ENCODE data around the gene PGAM5.

PGAM5 gene

GRCh38 chr12:132730353-132730752 is 19.7 kb downstream of the PGAM5 start:
- Histone ChIP-seq H3K4me3 (ENCODE audit: low read length) (no peak overlapping the region), H3K9me2 (replicated peaks; ENCODE audit: insufficient read depth, low read length) (no peaks in the 10 kb centered on the region), H4K20me1 (ENCODE audit: insufficient read depth, low read length) (no peaks in the 10 kb centered on the region), H3K9me3 (replicated peaks; ENCODE audit: insufficient read depth, low read length) (no peaks in the 10 kb centered on the region), H3F3A (ENCODE audit: insufficient read depth, low read length) (no peaks in the 10 kb centered on the region), H3K9ac (ENCODE audit: low read length) (no peak overlapping the region), H3K36me3 (replicated peaks; ENCODE audit: insufficient read depth, low read length) (no peaks in the 10 kb centered on the region; the same call in 1 of the 2 replicates), H3K4me1 (ENCODE audit: low read length) (no peaks in the 10 kb centered on the region), H3K4me2 (ENCODE audit: low read depth, low read length) (no peak overlapping the region), H3K27me3 (replicated peaks; ENCODE audit: insufficient read depth, low read length) (no peaks in the 10 kb centered on the region), H3K27ac (ENCODE audit: low read length) (no peak overlapping the region), H3K79me2 (ENCODE audit: low read length) (no peaks in the 10 kb centered on the region), H2AFZ (ENCODE audit: low read length) (no peak overlapping the region)
- no peak for DNase-seq
- TF ChIP-seq CTCF (IDR thresholded peaks at IDR 0.05; ENCODE audit: low read length): no peak

DNA sequence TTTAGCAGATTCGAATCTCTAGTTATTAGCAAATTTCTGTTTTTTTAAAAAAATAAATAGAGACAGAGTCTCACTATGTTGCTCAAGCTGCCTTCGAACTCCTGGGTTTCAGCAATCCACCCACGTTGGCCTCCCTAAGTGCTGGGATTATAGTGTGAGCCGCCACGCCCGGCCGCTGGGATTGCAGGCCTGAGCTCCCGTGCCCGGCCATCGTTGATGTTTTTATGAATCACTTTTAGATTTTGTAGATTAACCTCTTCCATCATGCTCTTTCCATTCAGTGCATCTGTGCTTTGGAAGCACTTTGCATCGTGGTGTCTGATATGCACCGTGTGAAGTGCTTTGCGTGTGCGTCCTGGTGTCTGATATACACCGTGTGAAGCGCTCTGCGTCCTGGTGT is 20.9 kb downstream of the PGAM5 start:
- Histone ChIP-seq H4K20me1 (ENCODE audit: insufficient read depth, low read length) (no peaks in the 10 kb centered on the region), H3K9ac (ENCODE audit: low read length) (no peak overlapping the region), H3K4me1 (ENCODE audit: low read length) (no peaks in the 10 kb centered on the region), H3K79me2 (ENCODE audit: low read length) (no peaks in the 10 kb centered on the region), H2AFZ (ENCODE audit: low read length) (no peak overlapping the region), H3K36me3 (replicated peaks; ENCODE audit: insufficient read depth, low read length) (no peaks in the 10 kb centered on the region; the same call in 1 of the 2 replicates), H3K9me2 (replicated peaks; ENCODE audit: insufficient read depth, low read length) (no peaks in the 10 kb centered on the region), H3K27ac (ENCODE audit: low read length) (no peak overlapping the region), H3K9me3 (replicated peaks; ENCODE audit: insufficient read depth, low read length) (no peaks in the 10 kb centered on the region), H3F3A (ENCODE audit: insufficient read depth, low read length) (no peaks in the 10 kb centered on the region), H3K4me3 (ENCODE audit: low read length) (no peak overlapping the region), H3K27me3 (replicated peaks; ENCODE audit: insufficient read depth, low read length) (no peaks in the 10 kb centered on the region), H3K4me2 (ENCODE audit: low read depth, low read length) (no peak overlapping the region)
- DNase-seq: no peak
- TF ChIP-seq EZH2phosphoT487 (IDR thresholded peaks at IDR 0.05; ENCODE audit: low read length) (no peak), CTCF (IDR thresholded peaks at IDR 0.05; ENCODE audit: low read length) (no peak), EZH2 (optimal IDR thresholded peaks at IDR 0.05; ENCODE audit: low read depth, low read length) (no peak)

DNA sequence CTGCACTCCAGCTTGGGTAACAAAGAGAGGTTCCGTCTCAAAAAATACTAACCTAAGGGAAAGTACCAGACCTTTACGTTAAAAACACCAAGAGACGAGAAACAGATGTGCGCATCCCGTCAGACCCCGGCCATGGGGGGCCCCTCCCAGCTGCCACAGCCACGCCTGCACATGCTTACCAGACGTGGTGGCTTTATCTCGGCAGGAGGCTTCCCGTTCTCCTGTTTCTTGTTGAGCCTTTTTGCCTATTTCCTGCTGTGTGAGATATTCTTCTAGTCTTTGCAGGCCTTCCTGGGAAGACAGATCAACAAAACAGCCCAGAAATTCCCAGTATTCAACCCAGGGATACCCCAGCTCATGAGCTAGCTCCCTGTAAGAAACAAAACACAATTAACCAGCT is 23.6 kb downstream of the PGAM5 start:
- Histone ChIP-seq H3K9me3 (replicated peaks; ENCODE audit: insufficient read depth, low read length) (no peaks in the 10 kb centered on the region), H4K20me1 (ENCODE audit: insufficient read depth, low read length) (no peaks in the 10 kb centered on the region), H3K36me3 (replicated peaks; ENCODE audit: insufficient read depth, low read length) (no peaks in the 10 kb centered on the region), H2AFZ (ENCODE audit: low read length) (no peak overlapping the region), H3K27ac (ENCODE audit: low read length) (no peak overlapping the region), H3K4me2 (ENCODE audit: low read depth, low read length) (no peak overlapping the region), H3K4me3 (ENCODE audit: low read length) (no peak overlapping the region), H3K4me1 (ENCODE audit: low read length) (no peaks in the 10 kb centered on the region), H3K27me3 (replicated peaks; ENCODE audit: insufficient read depth, low read length) (no peaks in the 10 kb centered on the region), H3K79me2 (ENCODE audit: low read length) (no peaks in the 10 kb centered on the region), H3K9me2 (replicated peaks; ENCODE audit: insufficient read depth, low read length) (no peaks in the 10 kb centered on the region), H3F3A (ENCODE audit: insufficient read depth, low read length) (no peaks in the 10 kb centered on the region), H3K9ac (ENCODE audit: low read length) (no peak overlapping the region)
- DNase-seq: no peak
- TF ChIP-seq EZH2phosphoT487 (IDR thresholded peaks at IDR 0.05; ENCODE audit: low read length): no peak
- no peak for TF ChIP-seq EZH2 (optimal IDR thresholded peaks at IDR 0.05; ENCODE audit: low read depth, low read length)
- TF ChIP-seq CTCF (IDR thresholded peaks at IDR 0.05; ENCODE audit: low read length): no peak

All from MM.1S (cell line).